Type B pancreatic cell (in vitro differentiated cells): ENCODE results near the gene ELMOD1. TPM values are rescaled to one million over a fixed set of nuclear protein-coding genes. Genes with fewer than 3 reads are reported as not detected.

Source experiments
- DNase-seq: peaks from one replicate; pipeline ENCODE4 v3.0.0; 2021; ENCODE audit warnings: mixed read lengths; ENCODE audit not compliant: unreplicated experiment; ENCODE audit errors: extremely low spot score
- H3K27ac Mint-ChIP-seq: 2 replicates; pipeline ENCODE4 v1.8.0; 2021; ENCODE audit warnings: mild to moderate bottlenecking, mixed read lengths
- H3K27me3 Mint-ChIP-seq: 2 replicates; pipeline ENCODE4 v1.8.0; 2021; ENCODE audit warnings: mixed read lengths
- H3K36me3 Mint-ChIP-seq: 2 replicates; pipeline ENCODE4 v1.8.0; 2021; ENCODE audit warnings: mixed read lengths
- H3K4me1 Mint-ChIP-seq: one replicate; pipeline ENCODE4 v1.8.0; 2021; ENCODE audit warnings: mixed read lengths; ENCODE audit not compliant: unreplicated experiment
- H3K4me3 Mint-ChIP-seq: 2 replicates; pipeline ENCODE4 v1.8.0; 2021; ENCODE audit warnings: mild to moderate bottlenecking, mixed read lengths
- H3K9me3 Mint-ChIP-seq: 2 replicates; pipeline ENCODE4 v1.8.0; 2021; ENCODE audit warnings: mixed read lengths
- CTCF ChIP-seq: fragments of 200-600 bp; sonication (generic); conservative IDR thresholded peaks from 2 replicates; pipeline ENCODE4 v1.5.0; 2021; ENCODE audit warnings: antibody characterized with exemption, mild to moderate bottlenecking
- total RNA-seq: library from RNA; stranded (reverse); gene quantifications from 2 replicates; pipeline ENCODE4 v1.2.1, GENCODE V29; 2021; ENCODE audit warnings: low replicate concordance

ELMOD1 gene
- total RNA-seq, 1 donor from 2014 or later = 4.0 TPM

GRCh38 chr11:107713009-107713408, 122.1 kb downstream of the ELMOD1 start:
- Mint-ChIP-seq H3K27ac (no peak overlapping the region), H3K9me3 (no peaks in the 10 kb centered on the region), H3K27me3 (peaks cover 10% of the 10 kb centered on the region), H3K4me3 (no peak overlapping the region), H3K4me1 (no peaks in the 10 kb centered on the region), H3K36me3 (no peaks in the 10 kb centered on the region)
- no peak for TF ChIP-seq CTCF
- no peak for DNase-seq

Other genes starting within 250 kb of the ELMOD1 start
- gene CWF19L2, start 133.3 kb upstream of the ELMOD1 start, total RNA-seq = 11.7 and 13.4 TPM in 2 replicates
- gene ALKBH8, start 25.4 kb upstream of the ELMOD1 start, total RNA-seq = 6.7 and 7.8 TPM in 2 replicates
- not detected in 2 replicates for gene SLN, start 120.9 kb downstream of the ELMOD1 start, total RNA-seq